DLD1 (cell line): Measurements from ENCODE around the gene PTGER3.
"Not testable (repeated sequence)": the region's sequence is repeated elsewhere in the genome, so short reads cannot be mapped to it uniquely, and the experiment has no call there.

Source experiments
- in situ Hi-C: cut with HindIII; loops from 2 replicates; pipeline ENCODE4 v1.10.0; 2017; ENCODE audit warnings: low sequenced_read_pairs

Gene PTGER3

DNA sequence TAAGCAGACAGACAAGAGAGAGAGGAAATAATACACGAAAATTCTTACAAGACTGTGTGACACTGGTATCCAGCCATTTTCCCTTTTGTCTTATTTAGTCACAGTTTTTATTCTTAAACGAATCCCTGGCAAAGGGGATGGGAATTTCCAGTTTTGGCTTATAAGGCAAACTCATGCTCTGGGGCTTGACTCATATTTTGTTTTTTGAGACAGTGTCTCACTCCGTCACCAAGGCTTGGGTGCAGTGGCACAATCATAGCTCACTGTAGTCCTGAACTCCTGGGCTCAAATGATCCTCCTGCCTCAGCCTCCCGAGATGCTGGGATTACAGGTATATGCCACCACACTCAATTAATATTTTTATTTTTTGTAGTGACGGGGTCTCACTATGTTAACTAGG, 31.9 kb downstream of the PTGER3 start:
- in situ Hi-C loops, result no loop called here

DNA sequence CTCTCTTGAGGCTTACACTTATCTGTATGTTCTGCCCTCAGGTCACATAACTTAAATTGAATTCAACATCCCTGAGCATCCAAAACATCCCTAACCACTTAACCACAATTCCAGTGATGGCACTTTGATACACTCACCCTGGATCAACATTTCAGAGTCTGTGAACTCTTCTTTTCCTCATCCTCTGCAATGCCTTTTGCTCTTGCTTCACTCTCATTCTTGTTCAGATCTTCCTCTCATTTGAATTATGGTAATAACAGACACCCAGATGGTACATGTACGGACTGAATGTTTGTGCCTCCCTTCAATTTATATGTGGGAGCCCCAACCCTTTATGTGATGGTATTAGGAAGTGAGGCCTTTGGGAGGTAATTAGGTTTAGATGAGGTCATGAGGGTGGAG, 33.4 kb downstream of the PTGER3 start:
- in situ Hi-C loops, result no loop called here

GRCh38 chr1:71002709-71003475, 44.7 kb downstream of the PTGER3 start:
- in situ Hi-C loops, result no loop called here

DNA sequence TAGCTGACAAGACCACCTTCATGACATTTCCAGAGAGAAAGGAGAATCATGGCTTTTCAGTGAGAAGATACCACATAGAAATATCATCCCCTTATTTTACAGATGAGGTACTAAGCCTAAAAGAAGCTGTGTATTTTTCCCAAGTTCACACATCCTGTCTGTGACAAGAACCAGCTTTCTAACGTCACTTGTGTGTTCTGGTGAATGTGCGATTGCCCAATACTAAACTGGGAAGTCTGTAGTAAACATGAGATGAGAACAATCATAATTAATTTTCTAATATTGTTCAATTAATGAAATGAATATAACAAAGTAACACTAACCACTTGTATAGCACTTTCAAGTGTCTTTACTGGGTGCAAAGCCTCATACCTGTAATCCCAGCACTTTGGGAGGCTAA, 46.0 kb downstream of the PTGER3 start:
- in situ Hi-C loops, result no loop called here

GRCh38 chr1:70997793-70998192, 49.8 kb downstream of the PTGER3 start:
- in situ Hi-C loops, result no loop called here

- in situ Hi-C loops, result no loop called here
Observed at GRCh38 chr1:70994753-70995268, 52.8 kb downstream of the PTGER3 start.

DNA sequence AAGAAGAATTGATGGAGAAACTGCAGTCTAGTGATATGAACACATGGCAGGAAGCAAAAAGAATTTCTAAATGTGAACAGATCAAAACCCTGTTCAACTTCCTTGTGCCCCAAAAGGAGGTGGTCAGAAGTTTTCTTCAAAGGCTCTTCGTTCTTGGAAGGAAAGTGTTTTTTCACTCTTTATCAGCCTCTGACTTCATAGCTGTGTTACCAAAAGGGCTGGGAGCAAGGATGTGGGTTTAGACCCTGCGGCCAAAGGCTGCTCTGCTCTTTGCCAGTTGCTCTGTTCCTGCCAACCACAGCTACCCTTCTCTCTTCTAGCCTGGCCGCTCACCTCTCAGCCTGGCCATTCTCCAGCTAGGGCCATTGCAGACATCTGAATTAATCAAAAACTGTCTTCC, 53.8 kb downstream of the PTGER3 start:
- in situ Hi-C loops, result no loop called here

- in situ Hi-C loops, result no loop called here
Observed at GRCh38 chr1:70992521-70992920, 55.1 kb downstream of the PTGER3 start.

DNA sequence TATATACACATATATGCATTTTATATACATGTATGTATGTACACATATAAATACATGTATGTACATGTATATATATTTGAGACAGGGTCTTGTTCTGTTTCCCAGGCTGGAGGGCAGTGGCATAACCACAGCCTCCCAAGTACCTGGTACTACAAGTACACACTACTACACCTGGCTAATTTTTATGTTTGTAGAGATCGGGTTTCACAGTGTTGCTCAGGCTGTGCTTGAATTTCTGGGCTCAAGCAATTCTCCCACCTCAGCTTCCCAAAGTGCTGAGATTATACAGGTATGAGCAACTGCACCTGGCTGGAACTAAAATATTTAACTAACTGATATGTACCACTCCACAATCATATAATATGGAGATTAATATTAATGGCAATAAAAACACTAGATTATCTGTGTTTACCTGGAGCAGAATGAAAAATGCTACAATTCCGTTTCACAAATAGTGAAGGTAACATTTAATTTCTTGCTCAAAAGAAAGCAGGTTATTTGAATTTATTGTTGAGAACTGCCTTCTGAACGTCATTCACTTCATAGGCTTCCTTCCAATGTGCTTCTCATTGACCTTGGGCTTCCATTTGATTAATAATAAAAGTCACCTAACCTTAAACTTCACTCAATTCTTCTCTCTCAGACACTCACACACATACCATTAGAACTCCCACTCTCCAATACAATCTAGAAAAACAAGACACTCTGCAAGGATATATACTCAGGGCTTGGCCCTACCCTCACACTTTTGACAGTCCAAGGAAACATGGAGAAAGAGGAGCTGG, 57.0 kb downstream of the PTGER3 start:
- in situ Hi-C loops, result no loop called here

DNA sequence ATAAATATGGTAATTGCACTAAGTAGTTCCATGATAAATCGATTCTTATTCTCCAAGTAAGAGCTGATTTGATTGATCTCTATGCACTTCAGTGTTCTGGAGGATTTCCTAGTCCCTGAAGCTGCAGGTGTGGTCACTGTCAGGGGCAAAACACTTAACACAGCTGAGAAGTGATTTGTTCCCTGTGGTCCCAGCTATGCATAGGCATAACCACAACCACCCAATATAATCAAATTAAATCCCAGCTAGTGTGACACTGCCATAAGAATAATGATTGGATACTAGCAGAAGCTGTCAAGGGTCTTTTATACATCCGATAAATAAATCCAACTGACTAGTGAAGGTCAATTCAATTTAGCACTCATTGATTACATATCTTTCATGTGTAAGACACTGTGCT, 60.1 kb downstream of the PTGER3 start:
- in situ Hi-C loops, result no loop called here

DNA sequence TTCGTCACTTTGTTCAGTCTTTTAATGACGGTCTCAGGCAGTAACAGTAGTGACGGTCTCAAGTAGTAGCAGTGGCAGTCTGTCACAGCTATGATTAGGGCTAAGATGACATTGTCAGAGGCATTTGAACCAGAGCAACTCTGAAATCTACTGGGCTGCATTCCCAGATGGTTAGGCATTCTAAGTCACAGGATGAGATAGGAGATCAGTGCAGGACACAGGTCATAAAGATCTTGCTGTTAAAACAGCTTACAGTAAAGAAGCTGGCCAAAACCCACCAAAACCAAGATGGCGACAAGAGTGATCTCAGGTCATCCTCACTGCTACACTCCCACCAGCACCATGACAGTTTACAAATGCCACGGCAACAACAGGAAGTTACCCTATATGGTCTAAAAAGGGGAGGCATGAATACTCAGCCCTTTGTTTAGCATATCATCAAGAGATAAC, 61.8 kb downstream of the PTGER3 start:
- in situ Hi-C loops, result not testable (repeated sequence)

- in situ Hi-C loops, result not testable (repeated sequence)
Observed at GRCh38 chr1:70985278-70985677, 62.3 kb downstream of the PTGER3 start.

DNA sequence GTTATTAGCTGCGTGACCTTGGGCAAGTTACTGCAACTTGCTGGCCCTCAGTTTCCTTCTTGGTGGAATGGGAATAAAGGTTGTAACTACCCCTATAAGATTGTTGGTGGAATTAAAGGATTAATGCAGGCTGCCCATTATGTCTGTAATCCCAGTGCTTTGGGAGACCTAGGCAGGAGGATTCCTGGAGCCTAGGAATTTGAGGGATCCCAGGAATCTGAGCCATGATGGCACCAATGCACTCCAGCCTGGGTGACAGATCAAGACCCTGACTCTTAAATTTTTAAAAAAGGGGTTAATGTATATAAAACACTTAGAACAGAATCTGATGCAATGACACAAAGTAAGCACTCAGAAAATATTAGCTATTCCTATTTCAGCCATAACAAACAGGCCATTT, 67.3 kb downstream of the PTGER3 start:
- in situ Hi-C loops, result no loop called here

DNA sequence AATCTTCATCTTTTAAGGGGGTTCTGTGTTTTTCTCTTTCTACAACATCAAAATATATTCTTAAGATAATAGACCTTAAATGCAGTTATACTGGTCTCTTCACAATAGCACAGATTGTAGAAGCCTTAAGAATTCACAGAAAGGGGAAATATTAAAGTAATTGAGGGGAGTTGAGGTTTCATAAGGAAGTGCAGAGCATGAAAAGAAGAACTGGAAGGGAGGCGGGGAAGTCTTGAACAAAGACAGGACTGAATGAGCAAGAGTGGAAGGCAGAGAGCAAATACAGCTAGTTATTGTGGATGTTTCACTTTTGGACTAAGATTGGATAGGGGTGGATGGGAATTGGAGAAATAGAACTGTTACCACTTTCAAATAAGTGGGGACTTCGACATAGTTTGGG, 67.7 kb downstream of the PTGER3 start:
- in situ Hi-C loops, result no loop called here

GRCh38 chr1:70979313-70979712, 68.3 kb downstream of the PTGER3 start:
- in situ Hi-C loops, result no loop called here

DNA sequence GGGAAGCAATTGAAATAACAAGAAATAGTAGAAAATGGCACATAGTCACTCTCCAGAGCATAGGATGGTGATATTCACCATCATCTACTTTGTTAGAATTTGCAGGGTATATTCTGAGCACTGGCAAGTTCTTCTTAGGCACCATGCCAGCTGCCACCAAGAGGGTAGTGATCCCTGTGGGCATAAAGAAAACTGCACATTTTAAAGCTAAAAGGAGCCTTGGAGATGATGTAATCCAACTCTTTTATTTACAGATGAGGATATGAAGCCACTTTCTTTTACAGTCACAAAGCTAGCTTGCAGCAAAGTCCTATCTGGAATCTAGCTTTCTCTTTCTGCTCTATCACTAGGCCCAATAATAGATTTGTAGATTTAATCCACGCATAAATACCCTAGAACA, 69.0 kb downstream of the PTGER3 start:
- in situ Hi-C loops, result no loop called here

DNA sequence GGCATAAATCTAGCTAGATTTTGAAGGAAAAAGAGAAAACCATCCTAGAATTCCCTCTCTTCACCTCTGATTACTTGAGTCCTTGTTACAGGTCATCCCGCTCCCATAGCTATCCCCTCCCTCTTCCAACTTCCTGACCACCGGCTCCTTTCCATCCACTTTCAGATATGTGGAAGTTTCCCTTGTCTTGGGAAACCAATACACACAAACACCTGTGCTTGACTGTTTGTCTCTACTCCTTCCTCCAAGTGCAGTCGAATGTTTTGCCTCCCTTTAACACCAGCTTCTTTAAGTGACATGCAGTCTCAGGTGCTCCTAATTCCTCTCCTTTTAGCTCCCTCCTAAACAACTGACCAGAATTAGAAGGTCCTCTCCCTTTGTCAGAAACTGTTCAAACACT, 70.0 kb downstream of the PTGER3 start:
- in situ Hi-C loops, result no loop called here

GRCh38 chr1:70977041-70977440, 70.6 kb downstream of the PTGER3 start:
- in situ Hi-C loops, result no loop called here

DNA sequence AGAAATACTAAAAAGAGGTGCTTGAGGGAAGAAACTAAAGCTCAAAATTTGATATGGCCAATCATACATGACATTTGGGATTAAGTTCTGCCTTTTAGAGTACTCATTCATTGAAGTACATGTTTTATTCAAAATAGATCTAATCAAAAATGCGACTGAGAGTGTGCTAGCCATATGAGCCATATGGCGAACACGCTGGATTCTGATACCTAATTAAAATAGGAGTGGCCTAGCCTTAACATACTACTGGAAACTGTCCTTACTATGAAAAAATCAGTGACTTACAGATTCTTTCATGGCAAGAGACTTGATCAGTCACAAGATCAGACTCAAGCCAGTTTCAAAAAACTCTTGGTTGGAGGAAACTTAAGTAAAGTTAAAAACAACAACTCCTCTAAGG, 73.9 kb downstream of the PTGER3 start:
- in situ Hi-C loops, result no loop called here

GRCh38 chr1:70970407-70970806, 77.2 kb downstream of the PTGER3 start:
- in situ Hi-C loops, result no loop called here

- in situ Hi-C loops, result no loop called here
Observed at GRCh38 chr1:70966018-70966638, 81.5 kb downstream of the PTGER3 start.

GRCh38 chr1:70963374-70963773, 84.2 kb downstream of the PTGER3 start:
- in situ Hi-C loops, result no loop called here
